Immature natural killer cell (primary cell): Measurements from ENCODE around the gene ARHGAP24. TPM values are rescaled to one million over a fixed set of nuclear protein-coding genes. Genes with fewer than 3 reads are reported as not detected.
"Not testable (repeated sequence)": the region's sequence is repeated elsewhere in the genome, so short reads cannot be mapped to it uniquely, and the experiment has no call there.

Experiments used
- DNase-seq, 3 donors: peaks; one replicate each; pipeline ENCODE4 v3.0.0; 2022; ENCODE audit warnings: mixed read lengths in 1 of 3
- H3K27ac Mint-ChIP-seq, 6 donors: one replicate each; pipeline ENCODE4 v1.8.0; 2020; ENCODE audit warnings: mixed read lengths in 6 of 6, mild to moderate bottlenecking in 5 of 6, inconsistent platforms in 4 of 6, moderate library complexity in 3 of 6
- H3K27me3 Mint-ChIP-seq, 3 donors: one replicate each; pipeline ENCODE4 v1.8.0; 2020 to 2021; ENCODE audit warnings: low read depth in 3 of 3, mild to moderate bottlenecking in 3 of 3, mixed read lengths in 3 of 3, moderate library complexity in 3 of 3, inconsistent platforms in 1 of 3
- H3K36me3 Mint-ChIP-seq, 3 donors: one replicate each; pipeline ENCODE4 v1.8.0; 2020; ENCODE audit warnings: mixed read lengths in 3 of 3, inconsistent platforms in 2 of 3, mild to moderate bottlenecking in 2 of 3
- H3K4me1 Mint-ChIP-seq, 2 donors: one replicate each; pipeline ENCODE4 v1.8.0; 2020; ENCODE audit warnings: inconsistent platforms in 2 of 2, mild to moderate bottlenecking in 2 of 2, mixed read lengths in 2 of 2, moderate library complexity in 1 of 2
- H3K4me3 Mint-ChIP-seq, 5 donors: one replicate each; pipeline ENCODE4 v1.8.0; 2020; ENCODE audit warnings: mild to moderate bottlenecking in 5 of 5, mixed read lengths in 5 of 5, inconsistent platforms in 3 of 5, moderate library complexity in 3 of 5
- H3K9me3 Mint-ChIP-seq, 6 donors: one replicate each; pipeline ENCODE4 v1.8.0; 2020; ENCODE audit warnings: mild to moderate bottlenecking in 6 of 6, mixed read lengths in 6 of 6, inconsistent platforms in 4 of 6, moderate library complexity in 3 of 6
- polyA plus RNA-seq, 3 donors: library from polyadenylated mRNA; unstranded; fragments of 300-500 nt; fragmentation: Illumina TruSeq; gene quantifications; one replicate each; pipeline ENCODE4 v1.2.3, GENCODE V29; 2021

The ARHGAP24 gene
- polyA plus RNA-seq, 3 donors from 2014 or later: 0.06 to 0.24 TPM; not detected in 1

DNA sequence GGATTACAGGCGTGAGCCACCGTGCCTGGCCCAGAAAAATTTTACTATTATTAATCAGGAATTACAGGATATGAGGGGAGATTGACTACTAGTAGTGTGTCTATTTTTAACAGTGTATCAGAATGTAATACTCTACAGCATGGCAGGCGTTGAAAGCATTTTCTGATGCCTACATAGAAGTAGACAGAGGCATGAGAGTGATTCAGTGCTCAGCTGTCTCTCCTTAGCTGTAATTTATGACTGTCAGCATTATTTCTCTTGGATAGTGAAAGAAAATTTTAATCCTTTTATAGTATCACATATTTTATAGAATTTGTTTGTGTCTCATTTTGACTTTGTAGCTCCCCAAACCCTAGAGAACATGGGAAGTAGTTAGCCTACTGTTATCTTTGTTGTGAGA lies 20.7 kb downstream of the ARHGAP24 start:
- peaks cover 3 to 23% (median 14%) of the 10 kb centered on the region in 6 donors for H3K9me3 Mint-ChIP-seq
- H3K4me1 Mint-ChIP-seq: no peaks in the 10 kb centered on the region
- no peak overlapping the region for H3K27ac Mint-ChIP-seq
- no peaks in the 10 kb centered on the region for H3K27me3 Mint-ChIP-seq
- no peaks in the 10 kb centered on the region for H3K36me3 Mint-ChIP-seq
- no peak overlapping the region for H3K4me3 Mint-ChIP-seq
- no peak for DNase-seq

DNA sequence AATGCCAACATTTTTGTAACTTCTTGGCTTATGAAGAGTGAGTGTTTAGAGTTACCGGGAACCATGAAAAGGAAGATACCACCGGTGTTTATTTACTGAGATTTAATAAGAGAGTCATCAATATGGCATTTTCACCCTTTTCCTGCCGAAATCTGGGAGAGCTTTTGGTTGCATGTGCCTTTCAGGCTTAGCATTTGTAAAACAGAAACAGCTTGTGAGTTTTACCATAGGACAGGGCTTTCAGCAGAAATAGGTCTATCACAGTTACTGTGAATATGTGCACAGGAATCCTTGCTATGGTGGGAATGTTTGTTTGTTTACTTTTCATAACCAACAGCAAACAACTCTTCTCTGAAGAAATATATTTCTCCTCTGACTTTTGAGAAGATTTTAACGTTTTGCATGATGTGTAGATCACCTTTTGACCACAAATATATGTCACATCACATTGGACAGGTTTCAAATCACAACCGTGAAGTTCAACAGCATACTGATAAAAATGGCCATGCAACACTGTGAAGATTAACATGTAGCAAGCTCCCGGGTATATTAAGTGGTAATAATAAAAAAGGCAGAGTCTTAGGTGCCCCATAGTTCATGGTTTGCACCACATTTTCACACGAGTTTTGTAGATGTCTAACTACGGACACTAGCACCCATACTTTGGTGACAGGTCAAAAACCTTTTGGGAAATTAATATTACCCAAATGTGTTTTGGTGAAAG lies 21.3 kb downstream of the ARHGAP24 start:
- Mint-ChIP-seq H3K36me3 (no peaks in the 10 kb centered on the region), H3K9me3 (peaks cover 3 to 23% (median 14%) of the 10 kb centered on the region in 6 donors), H3K27ac (no peak overlapping the region), H3K4me1 (no peaks in the 10 kb centered on the region), H3K4me3 (no peak overlapping the region), H3K27me3 (no peaks in the 10 kb centered on the region)
- DNase-seq: no peak

DNA sequence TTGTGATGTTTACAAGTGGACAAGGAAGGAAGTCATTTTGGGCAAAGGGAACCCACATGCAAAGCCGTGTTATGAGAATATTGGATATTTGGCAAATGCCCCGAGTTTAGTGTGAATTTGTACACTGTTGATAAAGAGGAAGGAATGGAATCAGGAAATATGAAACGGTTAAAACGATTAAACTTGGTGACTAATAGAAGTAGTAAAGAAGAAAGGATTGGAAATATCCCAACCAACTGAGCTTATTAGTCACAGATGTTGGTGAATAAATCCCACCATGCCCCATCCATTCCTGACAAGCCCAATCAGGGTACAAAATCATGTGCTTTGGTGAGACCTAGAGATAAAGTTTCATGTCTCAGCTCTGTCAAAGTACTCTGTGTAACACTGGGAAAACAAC lies 22.0 kb downstream of the ARHGAP24 start:
- Mint-ChIP-seq H3K9me3 (peaks cover 3 to 23% (median 13%) of the 10 kb centered on the region in 6 donors), H3K4me1 (no peaks in the 10 kb centered on the region), H3K27ac (no peak overlapping the region), H3K27me3 (no peaks in the 10 kb centered on the region), H3K36me3 (no peaks in the 10 kb centered on the region), H3K4me3 (no peak overlapping the region)
- no peak for DNase-seq

DNA sequence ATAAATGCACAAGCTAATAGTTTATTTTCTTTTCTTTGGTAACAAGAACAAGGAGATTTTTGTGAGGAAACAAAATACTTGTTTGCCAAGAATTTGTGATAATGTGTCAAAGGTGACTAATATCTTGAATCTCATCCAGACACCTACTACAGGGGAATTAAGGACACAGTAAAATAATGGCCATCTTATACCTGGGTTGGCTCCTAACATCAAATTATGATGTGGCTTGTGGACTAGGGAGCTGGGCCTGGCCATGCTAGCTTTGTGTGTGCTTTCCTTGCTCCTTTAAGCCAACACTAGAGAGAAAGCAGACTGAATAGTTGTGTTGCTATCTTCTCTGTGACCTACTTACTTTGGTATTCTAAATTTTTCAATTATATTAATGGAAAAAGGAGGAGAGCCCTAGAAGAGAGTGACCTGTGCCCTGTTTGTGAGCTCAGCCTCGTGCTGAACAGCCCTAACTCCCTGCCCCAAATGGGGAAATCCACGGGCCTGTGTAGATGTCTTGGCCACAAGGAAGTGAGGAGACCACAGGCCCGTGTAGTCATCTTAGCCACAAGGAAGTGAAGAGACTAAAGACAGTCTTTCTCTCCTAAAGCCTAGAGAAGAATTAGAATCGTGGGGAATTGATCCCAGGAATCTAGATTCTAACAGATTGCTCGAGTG lies 23.3 kb downstream of the ARHGAP24 start:
- DNase-seq: peak in 1 of 3 donors; percentile 7
- Mint-ChIP-seq H3K9me3 (peaks cover 4 to 21% (median 12%) of the 10 kb centered on the region in 6 donors), H3K27ac (no peak overlapping the region), H3K4me1 (no peaks in the 10 kb centered on the region), H3K4me3 (no peak overlapping the region), H3K36me3 (no peaks in the 10 kb centered on the region), H3K27me3 (no peaks in the 10 kb centered on the region)

DNA sequence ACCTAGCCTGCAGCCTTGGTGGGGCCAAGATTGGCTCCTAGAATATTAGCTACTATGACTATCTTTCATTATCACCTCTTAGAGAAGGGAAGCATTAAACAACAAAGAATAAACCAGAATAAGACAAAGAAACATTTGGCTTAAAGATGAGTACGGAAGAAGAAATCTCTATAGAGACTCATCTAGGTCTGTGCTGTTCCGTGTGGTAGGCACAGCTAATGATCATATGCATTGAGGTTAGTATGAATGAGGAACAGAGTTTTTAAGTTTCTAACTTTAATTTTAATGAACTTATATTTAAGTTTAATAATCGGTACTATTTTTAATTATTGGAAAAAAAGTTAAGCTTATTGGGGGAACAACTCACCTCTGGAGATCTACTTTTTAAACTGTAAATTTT lies 24.6 kb downstream of the ARHGAP24 start:
- Mint-ChIP-seq H3K36me3 (no peaks in the 10 kb centered on the region), H3K4me3 (no peak overlapping the region), H3K4me1 (no peaks in the 10 kb centered on the region), H3K27ac (no peak overlapping the region), H3K9me3 (peaks cover 9 to 20% (median 17%) of the 10 kb centered on the region in 6 donors), H3K27me3 (peaks cover 0 to 2% (median 0%) of the 10 kb centered on the region in 3 donors)
- DNase-seq: no peak

DNA sequence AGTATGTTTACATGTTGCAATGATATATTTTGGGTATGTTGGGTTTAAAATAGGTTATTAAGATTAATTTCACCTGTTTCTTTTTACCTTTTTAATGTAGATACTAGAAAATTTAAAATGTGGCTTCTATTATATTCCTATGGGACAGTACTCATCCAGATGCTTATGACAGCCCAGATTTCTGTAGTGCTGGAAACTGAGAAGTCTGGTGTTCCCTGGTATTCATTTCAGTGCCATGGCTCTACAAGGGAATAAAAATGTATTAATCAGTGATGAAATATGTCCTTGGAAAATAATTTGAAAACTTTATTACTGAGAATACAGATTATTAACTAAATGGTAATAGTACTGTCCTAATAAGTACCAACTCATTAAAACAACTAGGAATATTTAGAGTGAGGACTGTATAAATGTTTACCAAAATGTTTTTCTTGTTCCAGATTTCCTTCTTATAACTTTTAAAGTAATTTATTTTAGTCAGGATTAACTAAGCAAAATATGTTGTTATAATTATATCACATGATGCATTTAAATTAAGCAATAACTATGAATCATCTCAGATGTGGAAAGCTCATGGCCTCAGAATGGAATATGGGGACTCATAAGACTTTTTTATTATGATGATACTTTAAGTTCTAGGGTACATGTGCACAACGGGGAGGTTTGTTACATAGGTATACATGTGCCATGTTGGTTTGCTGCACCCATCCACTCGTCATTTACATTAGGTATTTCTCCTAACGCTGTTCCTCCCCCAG lies 25.3 kb downstream of the ARHGAP24 start:
- no peak for DNase-seq

DNA sequence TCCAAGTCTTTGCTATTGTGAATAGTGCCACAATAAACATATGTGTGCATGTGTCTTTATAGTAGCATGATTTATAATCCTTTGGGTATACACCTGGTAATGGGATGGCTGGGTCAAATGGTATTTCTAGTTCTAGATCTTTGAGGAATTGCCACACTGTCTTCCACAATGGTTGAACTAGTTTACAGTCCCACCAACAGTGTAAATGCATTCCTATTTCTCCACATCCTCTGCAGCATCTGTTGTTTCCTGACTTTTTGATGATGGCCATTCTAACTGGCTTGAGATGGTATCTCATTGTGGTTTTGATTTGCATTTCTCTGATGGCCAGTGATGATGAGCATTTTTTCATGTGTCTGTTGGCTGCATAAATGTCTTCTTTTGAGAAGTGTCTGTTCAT lies 26.2 kb downstream of the ARHGAP24 start:
- H3K9me3 Mint-ChIP-seq: peaks cover 7 to 25% (median 15%) of the 10 kb centered on the region in 6 donors
- not testable (repeated sequence) for DNase-seq, H3K4me3 Mint-ChIP-seq, H3K27ac Mint-ChIP-seq, H3K27me3 Mint-ChIP-seq, H3K36me3 Mint-ChIP-seq, H3K4me1 Mint-ChIP-seq

More for the DNA sequence above, 25.3 kb downstream of the ARHGAP24 start:
- H3K27me3 Mint-ChIP-seq: peaks cover 0 to 2% (median 0%) of the 10 kb centered on the region in 3 donors
- no peaks in the 10 kb centered on the region for H3K36me3 Mint-ChIP-seq
- H3K4me3 Mint-ChIP-seq: no peak overlapping the region
- H3K9me3 Mint-ChIP-seq: peaks cover 7 to 23% (median 15%) of the 10 kb centered on the region in 6 donors
- H3K27ac Mint-ChIP-seq: no peak overlapping the region
- no peaks in the 10 kb centered on the region for H3K4me1 Mint-ChIP-seq

DNA sequence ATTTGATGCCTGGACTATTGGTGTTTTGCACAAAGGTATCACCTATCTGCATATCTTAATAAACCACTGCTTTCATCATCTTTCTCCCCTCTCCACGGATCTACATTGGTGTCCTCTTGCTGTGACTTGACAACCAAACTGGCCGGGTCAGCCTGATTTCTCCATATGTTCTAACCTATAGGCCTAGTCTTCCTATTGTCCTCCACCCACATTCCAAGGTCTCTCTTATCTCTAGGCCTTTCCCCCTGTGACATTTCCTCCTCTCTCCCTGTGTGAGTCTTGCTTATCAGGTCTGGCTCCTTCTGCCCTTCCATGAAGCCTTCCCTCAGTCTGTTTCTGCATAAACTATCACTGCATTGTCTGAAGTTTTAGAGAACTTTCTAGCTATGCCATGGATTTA lies 33.7 kb downstream of the ARHGAP24 start:
- peaks cover 4 to 30% (median 15%) of the 10 kb centered on the region in 6 donors for H3K9me3 Mint-ChIP-seq
- H3K4me3 Mint-ChIP-seq: no peak overlapping the region
- H3K27ac Mint-ChIP-seq: no peak overlapping the region
- no peak for DNase-seq
- no peaks in the 10 kb centered on the region for H3K36me3 Mint-ChIP-seq
- H3K27me3 Mint-ChIP-seq: peaks cover 0 to 2% (median 0%) of the 10 kb centered on the region in 3 donors
- H3K4me1 Mint-ChIP-seq: no peaks in the 10 kb centered on the region

DNA sequence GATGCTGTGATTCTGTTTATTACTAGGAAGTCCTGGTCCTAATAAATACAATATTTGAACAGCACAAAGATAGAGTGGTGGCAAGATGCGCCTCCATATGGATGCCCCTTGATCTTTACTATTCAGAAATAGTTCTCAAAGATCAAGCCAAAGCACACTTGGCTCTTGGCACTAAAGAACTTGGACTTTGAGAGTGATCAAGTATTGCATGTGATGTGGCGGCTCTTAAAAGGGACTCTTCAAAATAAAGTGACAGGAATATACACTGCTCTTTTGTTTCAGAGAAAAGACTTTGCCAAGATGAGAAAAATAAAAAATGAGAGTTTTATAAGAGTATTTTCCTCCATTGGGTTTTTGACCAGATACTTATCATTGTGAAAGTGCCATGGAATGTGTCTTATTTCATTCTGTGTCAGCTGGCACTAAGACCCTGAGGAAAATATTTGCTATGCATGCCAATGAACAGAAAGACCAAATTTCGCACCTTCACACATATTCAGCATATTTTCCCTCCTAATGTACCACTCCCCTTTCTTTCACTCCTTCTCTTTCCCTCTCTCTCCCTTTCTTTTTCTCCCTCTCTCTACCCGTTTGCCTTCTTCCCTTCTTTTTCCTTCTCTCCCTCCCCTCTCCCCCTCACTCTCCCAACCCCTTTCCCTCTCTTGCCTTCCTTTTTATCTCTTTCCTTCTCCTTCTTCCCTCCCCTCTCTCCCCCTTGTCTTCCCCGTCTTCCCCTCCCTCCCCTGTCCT lies 35.1 kb downstream of the ARHGAP24 start:
- Mint-ChIP-seq H3K4me1 (no peaks in the 10 kb centered on the region), H3K4me3 (no peak overlapping the region), H3K36me3 (no peaks in the 10 kb centered on the region), H3K9me3 (peaks cover 2 to 21% (median 12%) of the 10 kb centered on the region in 6 donors), H3K27ac (no peak overlapping the region), H3K27me3 (peaks cover 0 to 2% (median 0%) of the 10 kb centered on the region in 3 donors)
- DNase-seq: no peak

DNA sequence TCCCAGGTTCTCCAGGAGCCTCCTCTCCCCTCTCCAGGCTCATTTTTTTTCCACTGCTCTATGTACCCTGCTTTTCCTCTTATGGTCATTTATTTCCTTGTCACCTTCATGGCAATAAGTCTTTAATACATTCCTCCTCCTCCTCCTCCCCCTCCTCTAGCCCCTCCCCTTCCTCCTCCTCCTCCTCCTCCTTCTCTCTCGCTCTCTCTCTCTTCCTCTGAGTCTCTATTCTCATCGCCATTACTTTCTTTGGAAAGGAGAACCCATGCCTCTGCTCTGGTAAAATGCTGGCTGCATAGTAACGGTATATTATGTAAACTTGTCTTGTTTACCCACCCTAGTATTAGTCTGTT lies 35.7 kb downstream of the ARHGAP24 start:
- H3K4me3 Mint-ChIP-seq: no peak overlapping the region
- no peak for DNase-seq
- H3K9me3 Mint-ChIP-seq: peaks cover 2 to 20% (median 11%) of the 10 kb centered on the region in 6 donors
- no peak overlapping the region for H3K27ac Mint-ChIP-seq
- no peaks in the 10 kb centered on the region for H3K4me1 Mint-ChIP-seq
- peaks cover 0 to 2% (median 0%) of the 10 kb centered on the region in 3 donors for H3K27me3 Mint-ChIP-seq
- no peaks in the 10 kb centered on the region for H3K36me3 Mint-ChIP-seq

DNA sequence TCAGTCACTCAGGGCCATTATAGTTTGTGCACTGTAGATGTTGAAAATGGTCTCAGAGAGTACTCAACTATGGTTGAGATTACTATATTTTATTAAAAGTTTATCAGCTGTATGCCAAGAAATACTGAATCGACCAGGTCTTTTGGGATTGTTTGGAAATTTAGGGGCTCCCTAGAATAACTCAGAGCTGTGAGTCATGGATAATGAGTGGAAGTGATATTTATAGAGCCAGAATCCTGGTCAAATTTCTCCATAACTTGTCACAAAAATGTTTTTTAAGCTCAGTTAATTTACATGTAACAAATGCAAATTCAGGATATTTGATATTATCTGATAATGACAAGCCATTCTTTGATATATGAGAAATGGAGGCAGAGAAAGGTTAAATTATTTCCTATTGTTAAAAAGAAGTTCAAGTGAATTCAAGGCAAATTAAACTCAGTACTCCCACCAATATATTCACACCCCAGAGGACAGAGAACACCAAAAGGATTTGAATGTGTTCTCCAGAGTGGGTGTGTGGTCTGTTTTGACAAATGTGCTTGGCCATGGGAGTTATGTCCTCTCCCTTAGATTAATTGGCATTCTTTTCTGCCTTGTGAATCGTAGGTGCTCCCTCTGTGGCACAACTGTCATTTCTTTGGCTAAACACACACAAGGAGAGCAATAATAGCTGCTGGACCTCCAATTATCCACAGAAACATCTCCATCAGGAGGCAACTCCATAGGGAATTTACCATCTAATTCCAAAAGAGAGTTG lies 37.7 kb downstream of the ARHGAP24 start:
- no peak for DNase-seq
- H3K4me3 Mint-ChIP-seq: no peak overlapping the region
- H3K9me3 Mint-ChIP-seq: peaks cover 2 to 20% (median 7%) of the 10 kb centered on the region in 6 donors
- no peaks in the 10 kb centered on the region for H3K36me3 Mint-ChIP-seq
- no peak overlapping the region for H3K27ac Mint-ChIP-seq
- peaks cover 0 to 2% (median 0%) of the 10 kb centered on the region in 3 donors for H3K27me3 Mint-ChIP-seq
- no peaks in the 10 kb centered on the region for H3K4me1 Mint-ChIP-seq

DNA sequence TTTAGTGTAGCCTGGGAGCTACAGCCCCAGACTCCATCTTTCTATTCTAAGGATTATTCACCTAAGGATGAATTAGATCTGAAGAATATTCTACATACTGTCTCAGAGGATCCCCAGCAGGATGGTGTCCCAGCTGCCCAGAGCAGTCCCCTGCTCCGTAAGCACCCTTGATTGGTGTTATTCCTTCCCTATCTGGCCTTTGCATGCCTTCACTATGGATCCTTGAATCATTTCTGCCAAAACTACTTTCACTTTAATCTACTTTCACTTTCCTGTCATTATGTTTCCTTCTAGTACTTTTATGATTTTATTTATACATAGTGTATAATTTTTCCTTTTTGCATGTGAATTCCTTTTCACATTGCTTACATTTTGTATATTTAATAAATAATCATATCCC lies 39.2 kb downstream of the ARHGAP24 start:
- Mint-ChIP-seq H3K27ac (no peak overlapping the region), H3K4me3 (no peak overlapping the region), H3K9me3 (peaks cover 2 to 19% (median 9%) of the 10 kb centered on the region in 6 donors), H3K4me1 (no peaks in the 10 kb centered on the region), H3K36me3 (no peaks in the 10 kb centered on the region), H3K27me3 (peaks cover 0 to 2% (median 0%) of the 10 kb centered on the region in 3 donors)
- DNase-seq: no peak

DNA sequence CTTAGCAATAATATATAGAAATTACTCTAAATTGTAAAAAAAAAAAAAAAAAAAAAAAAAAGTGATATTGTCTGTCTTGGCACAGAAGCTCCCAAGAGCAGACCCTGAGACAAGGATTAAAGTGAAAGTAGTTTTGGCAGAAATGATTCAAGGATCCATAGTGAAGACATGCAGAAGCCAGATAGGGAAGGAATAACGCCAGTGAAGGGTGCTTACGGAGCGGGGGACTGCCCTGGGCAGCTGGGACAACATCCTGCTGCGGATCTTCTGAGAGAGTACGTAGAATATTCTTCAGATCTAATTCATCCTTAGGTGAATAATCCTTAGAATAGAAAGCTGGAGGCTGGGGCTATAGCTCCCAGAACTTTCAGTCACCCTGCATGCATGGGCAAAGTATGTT lies 39.8 kb downstream of the ARHGAP24 start:
- peaks cover 2 to 22% (median 9%) of the 10 kb centered on the region in 6 donors for H3K9me3 Mint-ChIP-seq
- peaks cover 0 to 2% (median 0%) of the 10 kb centered on the region in 3 donors for H3K27me3 Mint-ChIP-seq
- no peaks in the 10 kb centered on the region for H3K36me3 Mint-ChIP-seq
- no peak overlapping the region for H3K27ac Mint-ChIP-seq
- no peak overlapping the region for H3K4me3 Mint-ChIP-seq
- no peaks in the 10 kb centered on the region for H3K4me1 Mint-ChIP-seq
- no peak for DNase-seq
